HCT116 (cell line): ENCODE measurements around the gene AS3MT. TPM values are rescaled to one million over a fixed set of nuclear protein-coding genes. Genes with fewer than 3 reads are reported as not detected.
"Not testable (repeated sequence)": the region's sequence is repeated elsewhere in the genome, so short reads cannot be mapped to it uniquely, and the experiment has no call there.

Experiments
- ATAC-seq: fragments of 200-7000 bp; cut with Tn5 transposase; 2 replicates; pipeline ENCODE4 v1.9.1; 2020; ENCODE audit warnings: mild to moderate bottlenecking, moderate library complexity
- Bru-seq: library from RNA; stranded (reverse); fragments of 400-500 nt; gene quantifications from one replicate; lab custom pipeline; 2021; lab: Mats Ljungman, UMichigan
- BruChase-seq, 2 experiments: library from RNA; stranded (reverse); fragments of 400-500 nt; gene quantifications; one replicate each; lab custom pipeline; 2021; lab: Mats Ljungman, UMichigan
- BruUV-seq: library from RNA; stranded (reverse); fragments of 400-500 nt; replicated peaks from 2 replicates; lab custom pipeline; 2021; lab: Mats Ljungman, UMichigan
- CTCF ChIA-PET: fragments of 300-600 bp; sonication (Branson Sonifier 250); formaldehyde crosslinking; loops from one replicate; lab custom pipeline; 2021; ENCODE audit warnings: antibody characterized with exemption; lab: Charles Lee
- POLR2A ChIA-PET: fragments of 300-600, 350-600 bp; sonication (Branson Sonifier 250); formaldehyde crosslinking; loops from one replicate; lab custom pipeline; 2021; ENCODE audit warnings: antibody characterized with exemption; lab: Charles Lee
- RAD21 ChIA-PET, 2 experiments: fragments of 300-600 bp; sonication (Branson Sonifier 250); formaldehyde crosslinking; loops; one replicate each; lab custom pipeline; 2023; ENCODE audit warnings: low total read pairs in 2 of 2; ENCODE audit not compliant: uncharacterized antibody in 2 of 2, unreplicated experiment in 2 of 2, low non-redundant PET in 1 of 2; lab: Charles Lee
- DNase-seq: peaks from one replicate; pipeline ENCODE4 v3.0.0-alpha.2; 2010; ENCODE audit warnings: low read depth, low spot score
- H2AFZ ChIP-seq: fragments of 200-600 bp; shearing (Covaris generic), sonication (generic); 2 replicates; pipeline ENCODE4 v1.6.1; 2017; ENCODE audit warnings: low read depth, mixed run types, mixed read lengths, antibody characterized with exemption, low read length; ENCODE audit not compliant: poor library complexity, severe bottlenecking
- H3K27ac ChIP-seq: 2 replicates; pipeline ENCODE4 v1.5.1; 2012; ENCODE audit warnings: low read depth, low read length
- H3K27me3 ChIP-seq: fragments of 200-600 bp; sonication (generic); 2 replicates; pipeline ENCODE4 v1.6.1; 2016; ENCODE audit warnings: mixed run types, low read length, mixed read lengths; ENCODE audit not compliant: insufficient read depth
- H3K36me3 ChIP-seq, 2 experiments: fragments of 200-500 bp in 1 of 2; fragments of 200-600 bp in 1 of 2; sonication (Bioruptor generic) in 1 of 2; sonication (generic) in 1 of 2; 2 replicates each; pipeline versions ENCODE4 v1.5.1 to v1.6.1; 2014 to 2016; ENCODE audit warnings: low read length in 2 of 2, inconsistent platforms in 1 of 2, mixed read lengths in 1 of 2, mixed run types in 1 of 2; ENCODE audit not compliant: insufficient read depth in 2 of 2, control insufficient read depth in 1 of 2
- H3K4me1 ChIP-seq, 2 experiments: fragments of 200-600 bp in 1 of 2; sonication (generic) in 1 of 2; 2 replicates each; pipeline versions ENCODE4 v1.5.1 to v1.6.1; 2012 to 2017; ENCODE audit warnings: low read length in 2 of 2, inconsistent platforms in 1 of 2, mild to moderate bottlenecking in 1 of 2, mixed read lengths in 1 of 2, mixed run types in 1 of 2, moderate library complexity in 1 of 2; ENCODE audit not compliant: insufficient read depth in 2 of 2, control insufficient read depth in 1 of 2
- H3K4me2 ChIP-seq: fragments of 200-600 bp; sonication (generic); 2 replicates; pipeline ENCODE4 v1.6.1; 2017; ENCODE audit warnings: mixed run types, low read length, mixed read lengths
- H3K4me3 ChIP-seq, 2 experiments: fragments of 200-600 bp in 1 of 2; sonication (generic) in 1 of 2; replicated peaks in 1 of 2; 2 replicates each; pipeline ENCODE4 v1.5.1; 2011 to 2016; ENCODE audit warnings: low read length in 2 of 2, control low read depth in 1 of 2, low read depth in 1 of 2, mild to moderate bottlenecking in 1 of 2, mixed read lengths in 1 of 2, mixed run types in 1 of 2
- H3K79me2 ChIP-seq: fragments of 200-600 bp; sonication (generic); 2 replicates; pipeline ENCODE4 v1.6.1; 2017; ENCODE audit warnings: mild to moderate bottlenecking, mixed run types, low read length, moderate library complexity, mixed read lengths; ENCODE audit not compliant: insufficient read depth
- H3K9ac ChIP-seq: fragments of 200-600 bp; sonication (generic); 2 replicates; pipeline ENCODE4 v1.6.1; 2016; ENCODE audit warnings: low read length, mixed read lengths
- H3K9me2 ChIP-seq: fragments of 200-600 bp; sonication (generic), shearing (Covaris generic); 2 replicates; pipeline ENCODE4 v1.6.1; 2017; ENCODE audit warnings: mixed run types, mild to moderate bottlenecking, moderate library complexity; ENCODE audit not compliant: insufficient read depth
- H3K9me3 ChIP-seq, 2 experiments: fragments of 200-500 bp in 1 of 2; fragments of 200-600 bp in 1 of 2; sonication (Bioruptor generic) in 1 of 2; sonication (generic) in 1 of 2; 2 replicates each; pipeline ENCODE4 v1.6.1; 2014 to 2017; ENCODE audit warnings: low read length in 2 of 2, mixed read lengths in 2 of 2, inconsistent platforms in 1 of 2, low read depth in 1 of 2, mild to moderate bottlenecking in 1 of 2, mixed run types in 1 of 2, moderate library complexity in 1 of 2; ENCODE audit not compliant: control insufficient read depth in 1 of 2, insufficient read depth in 1 of 2
- H4K20me1 ChIP-seq: fragments of 200-600 bp; sonication (generic), shearing (Covaris generic); 2 replicates; pipeline ENCODE4 v1.6.1; 2017; ENCODE audit warnings: mixed run types, mild to moderate bottlenecking, moderate library complexity; ENCODE audit not compliant: insufficient read depth
- ZNF274 ChIP-seq: fragments of 200-500 bp; sonication (Bioruptor generic); IDR thresholded peaks from 2 replicates; pipeline ENCODE4 v1.6.1; 2014; ENCODE audit warnings: mild to moderate bottlenecking, low read depth, low read length, inconsistent platforms
- intact Hi-C: fragments of 100-400 bp; cut with micrococcal nuclease; formaldehyde crosslinking; loops from 2 replicates; pipeline ENCODE4 v1.10.0; 2022
- long read RNA-seq: library from polyadenylated mRNA; unstranded; transcript quantifications from one replicate; pipeline ENCODE4 v2.0.0, GENCODE V29; 2021; ENCODE audit not compliant: unreplicated experiment
- polyA plus RNA-seq: library from polyadenylated mRNA; unstranded; fragments of >200 nt; gene quantifications from 2 replicates; pipeline ENCODE4 v1.2.1, GENCODE V29; 2012; ENCODE audit warnings: missing spikeins
- total RNA-seq: library from RNA; stranded (reverse); gene quantifications from one replicate; pipeline ENCODE4 v1.2.1, GENCODE V29; 2021; ENCODE audit not compliant: unreplicated experiment

The AS3MT gene, protein sequence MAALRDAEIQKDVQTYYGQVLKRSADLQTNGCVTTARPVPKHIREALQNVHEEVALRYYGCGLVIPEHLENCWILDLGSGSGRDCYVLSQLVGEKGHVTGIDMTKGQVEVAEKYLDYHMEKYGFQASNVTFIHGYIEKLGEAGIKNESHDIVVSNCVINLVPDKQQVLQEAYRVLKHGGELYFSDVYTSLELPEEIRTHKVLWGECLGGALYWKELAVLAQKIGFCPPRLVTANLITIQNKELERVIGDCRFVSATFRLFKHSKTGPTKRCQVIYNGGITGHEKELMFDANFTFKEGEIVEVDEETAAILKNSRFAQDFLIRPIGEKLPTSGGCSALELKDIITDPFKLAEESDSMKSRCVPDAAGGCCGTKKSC
- total RNA-seq: 0.79 TPM
- polyA plus RNA-seq: 0.07 and 0.12 TPM in 2 replicates
- percentile 54 among the genes with signal in this experiment for Bru-seq, nascent RNA
- BruChase-seq, experiment 1, labeled RNA remaining after a 6-hour chase: percentile 80 among the genes with signal in this experiment
- BruChase-seq, experiment 2, labeled RNA remaining after a 2-hour chase: percentile 69 among the genes with signal in this experiment
- long read RNA-seq: 0 reads

DNA sequence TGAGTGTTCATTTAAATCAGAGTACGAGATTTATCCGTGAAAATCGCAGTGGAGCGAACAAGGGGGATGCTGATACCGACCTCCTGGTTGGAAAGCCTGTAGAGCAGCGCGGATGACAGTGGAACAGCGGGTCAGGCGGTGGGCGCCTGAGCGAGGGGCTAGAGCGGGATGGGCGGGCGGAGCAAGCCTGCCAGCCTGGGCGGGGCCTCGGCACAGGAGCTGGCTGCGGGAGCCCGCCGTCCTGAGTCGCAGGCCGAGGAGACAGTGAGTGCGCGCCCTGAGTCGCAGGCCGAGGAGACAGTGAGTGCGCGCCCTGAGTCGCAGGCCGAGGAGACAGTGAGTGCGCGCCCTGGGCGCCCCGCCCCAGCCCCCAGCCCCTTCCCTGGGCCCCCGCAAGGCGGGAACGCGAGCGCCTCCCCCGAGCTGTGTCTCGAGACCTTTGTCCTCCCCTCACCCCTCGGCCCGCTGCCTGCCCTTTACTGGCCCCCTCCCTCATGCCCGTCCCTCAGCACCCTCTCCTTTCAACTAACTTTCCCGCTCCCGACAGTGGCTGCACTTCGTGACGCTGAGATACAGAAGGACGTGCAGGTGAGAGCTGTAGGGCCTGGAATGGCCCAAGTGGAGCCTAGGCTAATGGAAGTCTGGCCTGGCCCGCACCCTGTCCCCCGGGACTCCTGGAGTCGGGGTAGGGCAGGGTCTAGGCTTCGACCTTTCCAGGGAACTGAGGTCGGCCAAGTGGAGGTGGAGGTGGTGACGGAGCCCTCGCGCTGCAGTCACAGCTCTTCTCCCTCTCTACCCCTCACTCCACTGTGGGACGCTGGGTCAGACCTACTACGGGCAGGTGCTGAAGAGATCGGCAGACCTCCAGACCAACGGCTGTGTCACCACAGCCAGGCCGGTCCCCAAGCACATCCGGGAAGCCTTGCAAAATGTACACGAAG, at the start of gene AS3MT:
TSS of gene AS3MT (plus strand) at position 213 of the 941 bp plus-strand sequence. CDS start at position 336, 123 bp downstream.
- ATAC-seq (no peak), DNase-seq (no peak)
- no peak within 1 kb of the TSS for H2AFZ ChIP-seq
- no peaks in the 10 kb centered on the region for H3K9me2 ChIP-seq
- BruUV-seq: no TSS peak
- no peak within 1 kb of the TSS for H3K4me2 ChIP-seq
- CTCF ChIA-PET: no interaction called here
- intact Hi-C loops: no loop called here
- no peaks in the 10 kb centered on the region for H3K27me3 ChIP-seq
- H3K36me3 ChIP-seq: no peaks in the 10 kb centered on the region
- POLR2A ChIA-PET: no interaction called here
- no peak for TF ChIP-seq ZNF274
- no peak within 1 kb of the TSS for H3K4me3 ChIP-seq
- no peaks in the 10 kb centered on the region for H3K9me3 ChIP-seq
- no peaks in the 10 kb centered on the region for H3K79me2 ChIP-seq
- no peak within 1 kb of the TSS for H3K27ac ChIP-seq
- H4K20me1 ChIP-seq: no peaks in the 10 kb centered on the region; the same call in 1 of the 2 replicates
- RAD21 ChIA-PET: no interaction called here
- H3K4me1 ChIP-seq: peaks cover 0 to 5% of the 10 kb centered on the region in 2 experiments; a peak in 2 of 4 replicates
- no peak within 1 kb of the TSS for H3K9ac ChIP-seq

DNA sequence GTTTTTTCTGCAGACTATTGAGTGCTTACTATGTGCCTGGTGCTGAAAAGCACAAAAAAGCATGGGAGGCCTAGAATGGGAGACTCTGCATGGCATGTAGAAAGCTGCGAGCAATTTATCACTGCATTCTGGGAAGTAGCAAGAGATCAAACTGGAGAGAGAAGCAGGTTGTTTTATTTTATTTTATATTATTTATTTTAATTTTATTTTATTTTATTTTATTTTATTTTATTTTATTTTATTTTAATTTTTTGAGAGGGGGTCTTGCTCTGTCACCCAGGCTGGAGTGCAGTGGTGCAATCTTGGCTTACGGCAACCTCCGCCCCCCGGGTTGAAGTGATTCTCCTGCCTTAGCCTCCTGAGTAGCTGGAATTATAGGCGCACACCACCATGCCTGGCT, 49.3 kb upstream of the AS3MT start:
- H3K9ac ChIP-seq, H3K27me3 ChIP-seq, H3K4me3 ChIP-seq, H3K9me3 ChIP-seq, H3K36me3 ChIP-seq, BruUV-seq, RAD21 ChIA-PET, POLR2A ChIA-PET, ATAC-seq, intact Hi-C loops, H3K79me2 ChIP-seq, DNase-seq, H3K4me1 ChIP-seq, H3K27ac ChIP-seq, H3K4me2 ChIP-seq, H4K20me1 ChIP-seq, H2AFZ ChIP-seq, H3K9me2 ChIP-seq: not testable (repeated sequence)
- CTCF ChIA-PET: interaction anchor here (1.8 kb wide), 1 partner anchor 15 kb away, joined by 4 read pairs; no protein-coding TSS in a partner anchor
